Left lung (tissue), 10 donors: ENCODE results near the gene DNAJC6. TPM values are rescaled to one million over a fixed set of nuclear protein-coding genes. Genes with fewer than 3 reads are reported as not detected.

Source experiments
- ATAC-seq: fragments of 200-7000 bp; cut with Tn5 transposase; one replicate; pipeline ENCODE4 v1.9.1; 2020; ENCODE audit warnings: moderate library complexity
- DNase-seq, 4 donors: peaks; one replicate each; pipeline ENCODE4 v3.0.0-alpha.2; 2013 to 2020
- H3K27ac ChIP-seq, 2 donors: fragments of 200-600 bp; sonication (generic) in 1 of 2; one replicate each; pipeline versions ENCODE4 v1.5.0 to v1.8.0; 2020 to 2021
- H3K27me3 ChIP-seq, 2 donors: fragments of 200-600 bp; sonication (generic) in 1 of 2; one replicate each; pipeline versions ENCODE4 v1.5.0 to v1.8.0; 2020 to 2021
- H3K36me3 ChIP-seq, 2 donors: fragments of 200-600 bp; sonication (generic) in 1 of 2; one replicate each; pipeline versions ENCODE4 v1.5.0 to v1.8.0; 2020 to 2021
- H3K4me1 ChIP-seq, 2 donors: fragments of 200-600 bp; one replicate each; pipeline ENCODE4 v1.8.0; 2021
- H3K4me3 ChIP-seq, 2 donors: fragments of 200-600 bp; sonication (generic) in 1 of 2; one replicate each; pipeline versions ENCODE4 v1.5.0 to v1.8.0; 2020 to 2021; ENCODE audit warnings: mild to moderate bottlenecking in 1 of 2
- H3K9me3 ChIP-seq, 2 donors: fragments of 200-600 bp; sonication (generic) in 1 of 2; one replicate each; pipeline versions ENCODE4 v1.5.0 to v1.8.0; 2020 to 2021
- intact Hi-C, 2 donors: fragments of 100-400 bp; cut with DNase I; formaldehyde crosslinking; loops; one replicate each; pipeline versions ENCODE4 v1.11.2 to v1.14.2; 2022
- polyA plus RNA-seq, 6 donors: library from polyadenylated mRNA; unstranded; fragments of 120-200 nt; gene quantifications; one replicate each; pipeline ENCODE4 v1.2.1, GENCODE V29; 2013; ENCODE audit not compliant: insufficient read length in 6 of 6
- total RNA-seq, 2 donors: library from RNA; stranded (reverse); fragmentation: NEBNext Ultra II Directional; extraction: Animal tissue kit (Norgen Biotek cat#: 25700); gene quantifications; one replicate each; pipeline ENCODE4 v1.2.1, GENCODE V29; 2021
- TF ChIP-seq, protein P1 (sequence below), 2 donors: fragments of 200-600 bp; sonication (generic) in 1 of 2; IDR thresholded peaks; one replicate each; pipeline versions ENCODE4 v1.5.0 to v1.8.0; 2021; ENCODE audit warnings: antibody characterized with exemption in 2 of 2
- donor health status: DM: no; HTN: yes; CAD: no.
- donor health status: DM: no; HTN: no; CAD: no.

DNAJC6 gene
- total and polyA plus RNA-seq, 8 donors: 2.3 to 4.6 (median 2.8) TPM

- no peak overlapping the region for H3K27ac ChIP-seq
- DNase-seq (peak in 1 of 4 donors; percentile 33), ATAC-seq (peak; percentile 45)
- peaks cover 3 to 18% of the 10 kb centered on the region in 2 donors for H3K4me1 ChIP-seq
- no peaks in the 10 kb centered on the region for H3K9me3 ChIP-seq
- TF ChIP-seq, protein P1, sequence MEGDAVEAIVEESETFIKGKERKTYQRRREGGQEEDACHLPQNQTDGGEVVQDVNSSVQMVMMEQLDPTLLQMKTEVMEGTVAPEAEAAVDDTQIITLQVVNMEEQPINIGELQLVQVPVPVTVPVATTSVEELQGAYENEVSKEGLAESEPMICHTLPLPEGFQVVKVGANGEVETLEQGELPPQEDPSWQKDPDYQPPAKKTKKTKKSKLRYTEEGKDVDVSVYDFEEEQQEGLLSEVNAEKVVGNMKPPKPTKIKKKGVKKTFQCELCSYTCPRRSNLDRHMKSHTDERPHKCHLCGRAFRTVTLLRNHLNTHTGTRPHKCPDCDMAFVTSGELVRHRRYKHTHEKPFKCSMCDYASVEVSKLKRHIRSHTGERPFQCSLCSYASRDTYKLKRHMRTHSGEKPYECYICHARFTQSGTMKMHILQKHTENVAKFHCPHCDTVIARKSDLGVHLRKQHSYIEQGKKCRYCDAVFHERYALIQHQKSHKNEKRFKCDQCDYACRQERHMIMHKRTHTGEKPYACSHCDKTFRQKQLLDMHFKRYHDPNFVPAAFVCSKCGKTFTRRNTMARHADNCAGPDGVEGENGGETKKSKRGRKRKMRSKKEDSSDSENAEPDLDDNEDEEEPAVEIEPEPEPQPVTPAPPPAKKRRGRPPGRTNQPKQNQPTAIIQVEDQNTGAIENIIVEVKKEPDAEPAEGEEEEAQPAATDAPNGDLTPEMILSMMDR (IDR thresholded peaks at IDR 0.05): no peak
- peak overlapping the region; percentile 5 to 7 for H3K4me3 ChIP-seq
- no peaks in the 10 kb centered on the region for H3K36me3 ChIP-seq
- intact Hi-C loops: no loop called here
- H3K27me3 ChIP-seq: peaks cover 0 to 32% of the 10 kb centered on the region in 2 donors
Observed at GRCh38 chr1:65264197-65264929, 45.0 kb upstream of the DNAJC6 start.

GRCh38 chr1:65265296-65265650 lies 44.1 kb upstream of the DNAJC6 start:
- TF ChIP-seq, protein P1 (IDR thresholded peaks at IDR 0.05): no peak
- Histone ChIP-seq H3K27ac (no peak overlapping the region), H3K9me3 (no peaks in the 10 kb centered on the region), H3K36me3 (no peaks in the 10 kb centered on the region), H3K4me3 (peak overlapping the region; percentile 32 to 38), H3K4me1 (peaks cover 3 to 18% of the 10 kb centered on the region in 2 donors), H3K27me3 (peaks cover 0 to 32% of the 10 kb centered on the region in 2 donors)
- ATAC-seq (no peak), DNase-seq (no peak)
- intact Hi-C loops: no loop called here

DNA sequence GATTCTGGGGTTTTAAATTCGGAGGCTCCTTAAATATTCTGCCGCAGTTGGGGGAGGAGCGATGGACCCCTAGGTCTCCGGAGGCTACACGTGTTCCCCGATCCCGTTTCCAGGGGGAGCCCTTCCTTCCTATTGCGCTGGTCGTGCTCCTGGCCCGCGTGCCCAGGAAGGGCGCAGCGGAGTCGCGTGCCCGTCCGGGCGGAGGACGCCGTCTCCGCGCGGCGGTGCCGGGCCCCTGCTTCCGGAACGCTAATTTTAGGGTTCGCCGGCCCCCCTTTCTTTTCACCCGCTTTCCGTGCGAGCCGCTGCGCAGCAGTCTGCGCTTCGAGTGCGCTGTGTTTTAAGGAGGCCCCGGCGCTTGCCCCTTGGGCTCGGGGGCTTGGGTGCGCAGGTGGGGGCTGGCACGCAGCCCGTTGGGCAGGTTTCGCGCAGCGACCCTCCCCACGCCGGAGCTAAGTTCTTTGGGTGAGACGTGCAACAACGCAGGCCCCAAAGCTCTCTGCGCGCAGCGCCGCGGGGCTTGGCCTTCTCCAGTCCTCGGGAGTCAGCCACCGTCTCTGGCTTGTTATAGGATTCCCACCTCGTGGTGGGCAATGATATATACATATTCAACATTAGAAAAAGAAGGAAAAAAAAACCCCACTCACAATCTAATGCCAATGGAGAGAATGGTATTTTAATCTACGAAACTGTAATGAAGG lies 43.5 kb upstream of the DNAJC6 start:
- ATAC-seq: peak; percentile 84
- Histone ChIP-seq H3K27me3 (peaks cover 0 to 32% of the 10 kb centered on the region in 2 donors), H3K27ac (no peak overlapping the region), H3K36me3 (no peaks in the 10 kb centered on the region), H3K4me1 (peaks cover 3 to 18% of the 10 kb centered on the region in 2 donors), H3K9me3 (no peaks in the 10 kb centered on the region), H3K4me3 (peak overlapping the region; percentile 32 to 38)
- DNase-seq: peak in 3 of 4 donors; percentile 36 to 80 (median 64)
- TF ChIP-seq, protein P1 (IDR thresholded peaks at IDR 0.05): no peak
- intact Hi-C loops: no loop called here

GRCh38 chr1:65266476-65266875 lies 42.9 kb upstream of the DNAJC6 start:
- intact Hi-C loops: no loop called here
- Histone ChIP-seq H3K4me1 (peaks cover 3 to 18% of the 10 kb centered on the region in 2 donors), H3K9me3 (no peaks in the 10 kb centered on the region), H3K36me3 (no peaks in the 10 kb centered on the region), H3K4me3 (no peak overlapping the region), H3K27ac (no peak overlapping the region), H3K27me3 (peaks cover 0 to 32% of the 10 kb centered on the region in 2 donors)
- DNase-seq (no peak), ATAC-seq (no peak)
- TF ChIP-seq, protein P1 (IDR thresholded peaks at IDR 0.05): no peak

GRCh38 chr1:65267271-65267670 lies 42.1 kb upstream of the DNAJC6 start:
- intact Hi-C loops: no loop called here
- no peaks in the 10 kb centered on the region for H3K36me3 ChIP-seq
- H3K27me3 ChIP-seq: peaks cover 0 to 32% of the 10 kb centered on the region in 2 donors
- H3K4me3 ChIP-seq: no peak overlapping the region
- DNase-seq (no peak), ATAC-seq (no peak)
- H3K9me3 ChIP-seq: no peaks in the 10 kb centered on the region
- no peak overlapping the region for H3K27ac ChIP-seq
- TF ChIP-seq, protein P1 (IDR thresholded peaks at IDR 0.05): no peak
- peaks cover 3 to 18% of the 10 kb centered on the region in 2 donors for H3K4me1 ChIP-seq
